SKM-1 treated with dmso at 0.1 percent for 144 hours (cell line): Measurements from ENCODE around the gene INPPL1.
"Not testable (repeated sequence)": the region's sequence is repeated elsewhere in the genome, so short reads cannot be mapped to it uniquely, and the experiment has no call there.

ENCODE experiments used
- DNase-seq: peaks from one replicate; lab custom pipeline; 2025; ENCODE audit not compliant: unreplicated experiment; lab: John Stamatoyannopoulos, UW

Gene INPPL1

DNA sequence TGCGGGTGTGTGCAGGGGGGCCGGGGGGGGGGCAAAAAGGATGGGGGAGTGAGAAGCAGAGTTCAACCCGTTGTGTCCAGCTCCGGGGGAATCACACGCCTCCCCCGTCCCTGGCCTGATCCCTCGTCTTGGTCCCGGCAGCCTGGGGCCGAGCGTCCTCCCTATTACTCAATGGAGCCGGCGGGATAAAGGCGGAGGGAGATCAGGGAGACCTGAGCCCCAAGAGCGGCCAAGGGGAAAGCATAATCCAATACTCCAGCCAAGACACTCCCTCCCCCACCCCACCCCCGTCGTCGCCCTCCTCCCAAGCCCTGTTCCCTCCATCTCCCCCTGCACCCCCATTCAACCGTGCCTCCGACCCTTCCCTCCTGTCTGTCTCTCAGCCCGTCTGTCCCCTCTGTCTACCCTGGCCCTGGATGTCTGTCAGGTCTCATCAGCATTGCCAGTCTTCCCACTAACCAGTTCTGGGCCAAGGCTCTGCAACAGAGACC is 16.8 kb downstream of the INPPL1 start:
- no peak for DNase-seq

DNA sequence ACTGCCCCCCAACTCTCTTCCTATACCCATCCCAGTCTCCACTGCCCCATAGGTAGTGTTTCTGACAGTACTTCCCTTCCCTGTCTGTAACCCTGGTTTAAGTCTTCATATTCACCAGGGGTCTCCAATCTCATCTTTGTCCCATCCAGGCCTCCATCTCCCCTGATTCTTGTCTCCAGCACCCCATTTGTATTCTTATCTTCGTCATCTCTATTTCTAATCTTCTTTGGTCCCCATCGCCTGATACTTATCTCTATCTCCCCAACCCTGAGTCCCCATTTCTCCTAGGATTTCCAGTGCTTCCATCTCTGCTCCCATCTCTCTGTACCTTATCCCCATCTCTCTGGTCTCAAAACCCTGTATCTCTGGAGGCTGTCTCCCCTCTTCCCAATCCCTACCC is 17.6 kb downstream of the INPPL1 start:
- no peak for DNase-seq

- no peak for DNase-seq
Measured at GRCh38 chr11:72243173-72244059, 18.8 kb downstream of the INPPL1 start.

- DNase-seq, result no peak
Measured at GRCh38 chr11:72244060-72244360, 19.4 kb downstream of the INPPL1 start, which contains the start of gene PHOX2A. Gene PHOX2A (minus strand): TSS chr11:72244176. CDS start chr11:72244004, 172 bp downstream.

DNA sequence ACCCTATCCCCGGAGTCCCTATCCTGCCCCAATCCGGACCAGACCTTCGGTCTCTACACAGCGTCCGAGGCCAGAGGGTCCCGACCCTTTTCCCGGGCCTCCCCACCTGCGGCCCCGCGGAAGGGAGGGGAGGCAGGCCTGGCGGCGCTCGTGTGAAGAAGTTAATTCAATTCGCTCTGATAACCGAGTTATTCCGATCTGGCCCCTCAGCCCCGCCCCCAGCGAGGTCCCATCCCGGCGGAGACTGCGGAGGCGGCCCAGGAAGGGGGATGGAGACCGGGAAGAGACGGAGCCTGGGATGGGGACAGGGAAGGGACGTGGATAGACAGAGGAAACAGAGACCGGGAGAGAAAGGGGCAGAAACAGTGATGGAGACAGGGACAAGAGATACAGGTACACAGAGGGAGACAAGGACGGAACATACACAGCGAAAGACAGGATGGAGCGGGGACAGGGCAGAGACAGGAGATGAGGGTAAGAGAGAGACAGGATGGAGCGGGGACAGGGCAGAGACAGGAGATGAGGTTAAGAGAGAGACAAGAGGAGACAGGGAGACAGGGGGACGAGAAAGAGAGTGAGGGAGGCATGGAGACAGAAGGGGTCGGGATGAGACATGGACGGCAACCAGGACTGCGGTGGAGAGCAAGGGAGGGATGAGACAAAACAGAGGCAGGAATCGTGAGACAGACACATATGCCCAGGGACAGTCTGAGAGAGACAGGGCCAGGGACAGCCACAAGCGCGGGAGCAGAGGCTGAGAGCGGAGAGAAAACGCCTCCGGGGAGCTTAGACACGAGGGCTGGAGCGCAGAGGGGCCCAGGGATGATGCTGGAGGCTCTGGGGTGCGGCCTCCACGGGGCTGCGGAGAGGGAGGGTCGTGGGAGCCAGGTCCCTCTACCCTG is 20.0 kb downstream of the INPPL1 start:
- no peak for DNase-seq

GRCh38 chr11:72245263-72245816 is 20.8 kb downstream of the INPPL1 start:
- no peak for DNase-seq

GRCh38 chr11:72247584-72247983 is 23.0 kb downstream of the INPPL1 start:
- DNase-seq, result no peak

DNA sequence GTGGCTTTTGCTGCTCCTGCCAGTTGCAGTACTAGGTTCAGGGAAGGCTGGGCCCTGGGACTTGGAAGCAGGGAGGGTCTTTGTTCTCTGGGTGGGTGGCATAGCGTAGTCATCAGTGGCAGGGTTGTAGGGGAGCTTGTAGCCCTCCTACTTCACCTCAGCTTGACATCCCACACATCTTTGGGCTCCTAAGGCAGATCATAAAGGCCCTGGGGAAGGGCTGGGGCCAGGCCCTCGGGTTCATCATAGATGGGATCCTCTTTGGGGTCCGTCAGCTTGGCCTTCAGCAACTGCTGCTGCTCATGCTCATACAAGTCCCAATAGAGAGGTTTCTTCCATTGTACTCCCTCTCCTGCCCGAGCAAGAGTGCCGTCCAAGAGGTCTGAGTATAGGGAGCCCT is 25.4 kb downstream of the INPPL1 start:
- DNase-seq, result no peak

DNA sequence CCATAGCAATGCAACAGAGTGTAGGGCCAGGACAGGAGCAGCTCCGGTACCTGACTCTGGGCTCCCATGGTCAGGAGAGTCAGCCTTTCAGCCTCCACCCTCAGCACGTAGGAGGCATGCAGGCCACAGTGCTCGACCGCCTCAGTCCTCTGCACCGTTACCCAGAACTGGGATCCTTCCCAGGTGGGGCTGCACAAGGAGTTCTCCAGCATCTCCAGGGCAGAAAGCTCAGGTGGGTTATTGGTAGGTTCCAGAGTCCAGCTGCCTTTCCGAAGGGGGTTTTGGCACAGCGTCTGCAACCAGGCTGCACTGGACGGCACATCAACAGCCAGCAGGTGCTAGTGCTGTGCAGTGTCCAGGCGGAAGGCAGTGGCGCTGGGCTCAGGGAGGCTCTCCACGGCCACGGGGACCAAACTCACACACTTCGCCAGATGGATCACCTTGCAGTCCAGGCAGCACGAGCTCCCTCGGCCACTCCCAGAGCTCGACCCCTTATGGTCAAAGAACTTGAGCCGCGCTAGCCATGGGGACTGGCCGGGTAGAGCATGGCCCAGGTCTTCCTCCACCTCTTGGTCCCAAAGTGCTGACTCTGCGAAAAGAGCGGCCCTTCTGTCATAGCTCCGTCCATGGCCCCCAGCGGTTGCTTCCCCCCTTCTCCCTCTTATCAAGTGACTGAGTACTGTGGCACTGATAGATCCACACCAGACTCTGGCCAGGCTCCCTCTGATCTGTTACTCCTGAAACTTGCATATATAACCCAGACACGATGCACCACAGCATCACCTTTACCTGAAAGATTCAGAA is 26.3 kb downstream of the INPPL1 start:
- DNase-seq, result no peak

DNA sequence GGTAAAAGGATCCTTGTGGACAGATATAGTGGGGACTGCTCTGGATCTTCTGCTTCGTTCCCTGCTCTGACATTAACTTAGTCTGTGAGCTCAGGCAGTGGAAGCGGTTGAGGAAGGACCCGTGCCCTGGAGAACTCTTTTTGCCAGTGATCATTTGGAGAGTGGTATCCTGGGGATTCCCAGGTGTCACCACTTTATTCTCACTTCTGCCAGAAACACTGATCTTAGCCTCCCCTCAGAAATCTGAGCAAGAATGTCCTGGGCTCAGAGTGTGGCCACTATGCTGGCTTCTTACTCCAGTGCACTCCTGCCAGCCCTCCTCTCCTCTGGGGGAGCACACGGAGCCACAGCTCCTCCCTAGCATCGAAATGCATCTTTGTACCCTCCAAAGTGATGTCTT is 27.0 kb downstream of the INPPL1 start:
- DNase-seq, result no peak

DNA sequence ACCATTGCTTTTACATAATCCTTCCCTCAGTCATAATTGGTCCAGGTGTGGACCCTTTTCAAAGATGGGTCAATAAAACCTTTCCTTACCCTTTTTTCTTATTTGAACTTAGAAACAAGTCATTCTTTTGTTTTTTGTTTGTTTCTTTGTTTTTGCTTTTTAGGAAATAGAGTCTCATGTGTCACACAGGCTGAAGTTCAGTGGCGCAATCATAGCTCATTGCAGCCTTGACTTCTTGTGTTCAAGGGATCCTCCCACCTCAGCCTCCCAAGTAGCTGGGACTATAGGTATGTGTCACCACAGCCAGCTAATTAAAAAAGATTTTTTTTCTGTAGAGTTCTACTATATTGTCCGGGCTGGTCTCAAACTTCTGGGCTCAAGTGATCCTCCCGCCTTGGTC is 28.8 kb downstream of the INPPL1 start:
- no peak for DNase-seq

DNA sequence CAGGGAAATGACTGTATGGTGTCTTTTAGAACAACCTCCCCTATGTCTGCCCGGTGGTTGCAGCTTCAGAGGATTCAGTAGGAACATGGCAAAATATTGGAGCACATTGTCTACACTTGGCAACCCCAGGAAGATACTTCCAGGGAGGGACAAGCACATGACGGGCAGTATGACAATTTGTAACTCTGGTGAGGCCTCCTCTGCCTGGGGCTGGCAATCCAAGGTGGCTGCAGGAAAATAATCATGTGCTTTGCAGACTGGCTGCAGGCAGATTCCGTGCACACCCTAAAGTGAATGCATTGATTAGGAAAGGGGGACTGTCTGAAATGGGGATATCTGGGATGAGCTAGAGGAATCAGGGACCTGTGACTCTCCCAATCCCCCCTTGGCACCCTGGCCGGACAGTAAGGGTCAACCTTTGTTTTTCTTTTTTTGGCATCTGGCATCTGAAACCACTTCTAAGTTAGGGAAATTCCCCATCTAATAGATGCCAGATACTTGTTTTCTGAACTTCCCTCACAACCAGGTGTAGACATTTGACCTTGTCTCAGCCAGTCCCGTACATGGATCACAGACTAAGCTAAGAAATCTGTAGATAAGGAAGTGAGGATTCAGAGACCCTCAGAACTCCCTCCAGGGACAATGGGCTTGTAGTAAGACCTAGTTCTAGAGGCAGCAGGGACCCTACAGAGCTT is 29.9 kb downstream of the INPPL1 start:
- DNase-seq, result no peak

DNA sequence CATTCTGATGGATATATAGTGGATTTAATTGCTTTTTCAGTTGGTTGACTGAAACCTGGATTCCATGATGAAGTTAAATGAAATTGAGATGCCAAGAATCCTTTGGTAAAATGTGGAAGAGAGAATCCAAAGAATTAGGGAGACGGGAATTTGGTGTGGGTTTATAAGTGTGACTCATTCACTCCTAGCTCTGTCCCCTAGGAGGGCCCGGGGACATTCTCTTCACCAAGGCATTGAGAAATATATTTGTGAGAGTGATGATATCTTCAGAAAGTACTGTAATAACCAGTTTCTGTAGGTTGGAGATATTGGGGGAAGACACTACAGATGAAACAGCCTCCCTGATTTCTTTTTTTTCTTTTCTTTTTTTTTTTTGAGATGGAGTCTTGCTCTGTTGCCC is 33.0 kb downstream of the INPPL1 start:
- DNase-seq, result no peak

GRCh38 chr11:72259490-72259889 is 34.9 kb downstream of the INPPL1 start:
- no peak for DNase-seq

- no peak for DNase-seq
Measured at GRCh38 chr11:72260574-72260973, 36.0 kb downstream of the INPPL1 start.

DNA sequence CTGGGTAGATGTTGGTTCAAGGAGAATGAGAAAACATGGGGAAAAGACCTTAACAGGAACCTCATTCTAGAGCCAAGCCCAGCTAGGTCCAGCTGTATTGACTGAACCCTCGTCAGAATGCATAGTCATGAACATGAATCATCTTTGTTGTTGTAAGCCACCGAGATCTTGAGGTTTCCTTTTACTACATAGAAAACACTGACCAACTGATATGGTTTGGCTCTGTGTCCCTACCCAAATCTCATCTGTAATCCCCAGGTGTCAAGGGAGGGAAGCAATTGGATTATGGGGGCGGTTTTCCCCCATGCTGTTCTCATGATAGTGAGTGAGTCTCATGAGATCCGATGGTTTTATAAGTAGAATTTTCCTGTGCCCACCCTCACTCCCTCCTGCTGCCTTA is 38.8 kb downstream of the INPPL1 start:
- DNase-seq, result no peak

GRCh38 chr11:72265951-72266350 is 41.4 kb downstream of the INPPL1 start:
- no peak for DNase-seq

GRCh38 chr11:72266960-72267359 is 42.4 kb downstream of the INPPL1 start:
- not testable (repeated sequence) for DNase-seq

GRCh38 chr11:72267956-72268617 is 43.5 kb downstream of the INPPL1 start:
- DNase-seq, result no peak

- DNase-seq, result no peak
Measured at GRCh38 chr11:72271980-72272379, 47.4 kb downstream of the INPPL1 start.
